A172 (cell line): ENCODE data around the gene SLC4A7. TPM values are rescaled to one million over a fixed set of nuclear protein-coding genes. Genes with fewer than 3 reads are reported as not detected.

ENCODE experiments used
- DNase-seq: peaks from one replicate; pipeline ENCODE4 v3.0.0-alpha.2; 2015; ENCODE audit warnings: low spot score
- total RNA-seq: library from RNA; depleted of rRNA; stranded (reverse); fragments of >200 nt; shearing (Covaris generic); gene quantifications from 2 replicates; pipeline ENCODE4 v1.2.3, GENCODE V29; 2014; rRNA removed

The SLC4A7 gene
- total RNA-seq, 1 experiment from 2014 or later = 80.6 TPM

GRCh38 chr3:27325419-27325818, 158.8 kb downstream of the SLC4A7 start:
- DNase-seq = no peak

- DNase-seq = no peak
Measured at GRCh38 chr3:27324686-27325085, 159.5 kb downstream of the SLC4A7 start.

- no peak for DNase-seq
Measured at GRCh38 chr3:27323087-27323570, 161.1 kb downstream of the SLC4A7 start.

Other genes with a start within 250 kb of the SLC4A7 start
- 8.4 and 11.5 TPM in 2 replicates for gene NEK10, start 115.0 kb downstream of the SLC4A7 start, total RNA-seq
- 0.09 TPM in 1 of 2 replicates, not detected in the other for gene EOMES, start 237.9 kb upstream of the SLC4A7 start, total RNA-seq